Measurements from ENCODE around the gene COG5. TPM values are rescaled to one million over a fixed set of nuclear protein-coding genes. Genes with fewer than 3 reads are reported as not detected.
"Not testable (repeated sequence)": the region's sequence is repeated elsewhere in the genome, so short reads cannot be mapped to it uniquely, and the experiment has no call there.

The COG5 gene
- total RNA-seq, 4 donors from 2014 or later, result 34.8 to 74.1 (median 41.2) TPM

- no peak for TF ChIP-seq CTCF (IDR thresholded peaks at IDR 0.05)
- no peak for ATAC-seq (ENCODE audit: low FRiP score)
- DNase-seq (ENCODE audit: low spot score), result no peak
These were observed 331.1 kb downstream of the COG5 start for GRCh38 chr7:107232568-107233090.

- no peak for TF ChIP-seq CTCF (IDR thresholded peaks at IDR 0.05)
- no peak for DNase-seq (ENCODE audit: low spot score)
- ATAC-seq (ENCODE audit: low FRiP score), result no peak
These were observed 333.4 kb downstream of the COG5 start for GRCh38 chr7:107230334-107230733.

- no peak for ATAC-seq (ENCODE audit: low FRiP score)
- no peak for TF ChIP-seq CTCF (IDR thresholded peaks at IDR 0.05)
- DNase-seq (ENCODE audit: low spot score), result no peak
These were observed 335.4 kb downstream of the COG5 start for GRCh38 chr7:107228291-107228690.

- no peak for ATAC-seq (ENCODE audit: low FRiP score)
- no peak for TF ChIP-seq CTCF (IDR thresholded peaks at IDR 0.05)
- DNase-seq (ENCODE audit: low spot score), result no peak
These were observed 339.1 kb downstream of the COG5 start for GRCh38 chr7:107224374-107225223.

GRCh38 chr7:107220806-107221205, 342.9 kb downstream of the COG5 start:
- not testable (repeated sequence) for ATAC-seq (ENCODE audit: low FRiP score); DNase-seq (ENCODE audit: low spot score)

- ATAC-seq (ENCODE audit: low FRiP score) (no peak), DNase-seq (ENCODE audit: low spot score) (no peak)
- TF ChIP-seq CTCF (IDR thresholded peaks at IDR 0.05), result no peak
These were observed 343.4 kb downstream of the COG5 start for GRCh38 chr7:107220356-107220755.

- no peak for TF ChIP-seq CTCF (IDR thresholded peaks at IDR 0.05)
- DNase-seq (ENCODE audit: low spot score) (no peak), ATAC-seq (ENCODE audit: low FRiP score) (no peak)
These were observed 344.0 kb downstream of the COG5 start for GRCh38 chr7:107219563-107220244.
